Epithelial cell of proximal tubule (primary cell): ENCODE data around the gene ST6GALNAC3. TPM values are rescaled to one million over a fixed set of nuclear protein-coding genes. Genes with fewer than 3 reads are reported as not detected.

Experiments used
- DNase-seq: peaks from one replicate; pipeline ENCODE4 v3.0.0-alpha.2; 2011; ENCODE audit warnings: low read depth
- H3K4me3 ChIP-seq: 2 replicates; pipeline ENCODE4 v1.5.1; 2011; ENCODE audit warnings: low read depth, mild to moderate bottlenecking, low read length
- CTCF ChIP-seq: conservative IDR thresholded peaks from 2 replicates; pipeline ENCODE4 v1.5.1; 2012; ENCODE audit warnings: low read depth, mild to moderate bottlenecking, low read length
- total RNA-seq: library from RNA; depleted of rRNA; stranded (reverse); fragments of >200 nt; gene quantifications from 2 replicates; pipeline ENCODE4 v1.2.3, GENCODE V29; 2015

The ST6GALNAC3 gene
- total RNA-seq, 1 donor from 2014 or later = 0.75 TPM

DNA sequence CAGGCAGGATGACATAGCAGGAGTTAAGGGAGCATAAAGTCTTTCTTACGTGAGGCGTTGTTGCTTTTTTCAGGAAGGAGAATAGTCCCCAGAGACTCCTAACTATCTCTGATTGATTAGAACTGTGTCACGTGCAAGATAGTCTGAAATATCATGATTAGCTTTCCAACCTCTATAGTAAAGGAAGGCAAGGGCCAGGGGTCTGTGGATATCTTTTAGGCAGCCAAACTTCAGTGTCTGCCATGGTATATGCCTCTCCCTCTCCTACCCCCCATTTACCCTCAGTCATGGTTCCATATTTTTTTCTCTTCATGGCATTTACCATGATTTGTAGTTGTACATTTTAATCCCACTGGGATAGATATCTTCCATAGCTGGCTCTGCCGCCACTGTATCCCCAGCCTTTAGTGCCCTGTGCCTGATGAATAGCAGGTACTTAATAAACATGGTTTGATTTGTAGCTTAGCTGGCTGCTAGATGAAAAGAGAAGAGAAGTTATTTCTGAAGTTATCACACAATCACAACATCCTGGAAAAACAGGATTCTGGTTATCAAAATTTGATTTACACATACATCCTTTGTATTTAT is 474.1 kb downstream of the ST6GALNAC3 start:
- no peak for DNase-seq
- no peak overlapping the region for H3K4me3 ChIP-seq
- TF ChIP-seq CTCF = no peak

- no peak for TF ChIP-seq CTCF
- no peak overlapping the region for H3K4me3 ChIP-seq
- no peak for DNase-seq
Observed at GRCh38 chr1:76554283-76554682, 479.7 kb downstream of the ST6GALNAC3 start.

- no peak for DNase-seq
- no peak overlapping the region for H3K4me3 ChIP-seq
- no peak for TF ChIP-seq CTCF
Observed at GRCh38 chr1:76562292-76562691, 487.7 kb downstream of the ST6GALNAC3 start.

GRCh38 chr1:76568573-76569238 is 494.2 kb downstream of the ST6GALNAC3 start:
- H3K4me3 ChIP-seq = no peak overlapping the region
- no peak for TF ChIP-seq CTCF
- DNase-seq = no peak

GRCh38 chr1:76571248-76571647 is 496.7 kb downstream of the ST6GALNAC3 start:
- TF ChIP-seq CTCF = no peak
- no peak overlapping the region for H3K4me3 ChIP-seq
- no peak for DNase-seq

- H3K4me3 ChIP-seq = no peak overlapping the region
- no peak for DNase-seq
- no peak for TF ChIP-seq CTCF
Observed at GRCh38 chr1:76572229-76572628, 497.7 kb downstream of the ST6GALNAC3 start.
